Osteoblast (primary cell): ENCODE results near the gene TENM3. TPM values are rescaled to one million over a fixed set of nuclear protein-coding genes. Genes with fewer than 3 reads are reported as not detected.

Experiments
- DNase-seq: peaks from one replicate; pipeline ENCODE4 v3.0.0; 2011; ENCODE audit warnings: low spot score, mixed read lengths; ENCODE audit not compliant: insufficient read length; ENCODE audit errors: missing footprints
- H2AFZ ChIP-seq: 2 replicates; pipeline ENCODE4 v1.6.0; 2011; ENCODE audit warnings: mild to moderate bottlenecking, low read length
- H3K27ac ChIP-seq: 2 replicates; pipeline ENCODE4 v1.5.1; 2011; ENCODE audit warnings: mild to moderate bottlenecking, low read depth, low read length, moderate library complexity
- H3K27me3 ChIP-seq: 2 replicates; pipeline ENCODE4 v1.6.0; 2012; ENCODE audit warnings: mild to moderate bottlenecking, control low read depth, inconsistent platforms, low read length, moderate library complexity; ENCODE audit not compliant: insufficient read depth
- H3K36me3 ChIP-seq: 2 replicates; pipeline ENCODE4 v1.5.1; 2011; ENCODE audit warnings: mild to moderate bottlenecking, low read length, control low read depth, moderate library complexity; ENCODE audit not compliant: insufficient read depth
- H3K4me1 ChIP-seq: 2 replicates; pipeline ENCODE4 v1.5.1; 2011; ENCODE audit warnings: mild to moderate bottlenecking, low read length, control low read depth, moderate library complexity; ENCODE audit not compliant: insufficient read depth
- H3K4me2 ChIP-seq: 2 replicates; pipeline ENCODE4 v1.6.0; 2011; ENCODE audit warnings: mild to moderate bottlenecking, low read length; ENCODE audit not compliant: insufficient read depth
- H3K4me3 ChIP-seq: fragments of 200-600 bp; sonication (generic); 3 replicates; pipeline ENCODE4 v1.5.1; 2012; ENCODE audit warnings: mild to moderate bottlenecking, low read length, inconsistent platforms; ENCODE audit not compliant: insufficient read depth
- H3K79me2 ChIP-seq: 2 replicates; pipeline ENCODE4 v1.6.0; 2012; ENCODE audit warnings: mild to moderate bottlenecking, low read length, control low read depth, inconsistent platforms; ENCODE audit not compliant: insufficient read depth
- H3K9me3 ChIP-seq: 2 replicates; pipeline ENCODE4 v1.5.1; 2011; ENCODE audit warnings: low read depth, low read length, control low read depth
- H4K20me1 ChIP-seq: 2 replicates; pipeline ENCODE4 v1.6.0; 2012; ENCODE audit warnings: mild to moderate bottlenecking, low read length, control low read depth; ENCODE audit not compliant: insufficient read depth
- CTCF ChIP-seq: IDR thresholded peaks from 2 replicates; pipeline ENCODE4 v1.5.1; 2011; ENCODE audit warnings: mild to moderate bottlenecking, low read depth, low read length, moderate library complexity; ENCODE audit errors: extremely low read depth
- total RNA-seq: library from RNA; depleted of rRNA; stranded (reverse); fragments of >200 nt; gene quantifications from 2 replicates; pipeline ENCODE4 v1.2.3, GENCODE V29; 2012

Gene TENM3
- total RNA-seq, 1 donor: 59.0 TPM

- Histone ChIP-seq H3K27ac (no peak overlapping the region), H2AFZ (no peak overlapping the region), H4K20me1 (no peaks in the 10 kb centered on the region), H3K9me3 (no peaks in the 10 kb centered on the region), H3K27me3 (no peaks in the 10 kb centered on the region), H3K4me3 (no peak overlapping the region), H3K79me2 (no peaks in the 10 kb centered on the region), H3K36me3 (no peaks in the 10 kb centered on the region), H3K4me2 (no peak overlapping the region), H3K4me1 (peaks cover 8% of the 10 kb centered on the region)
- TF ChIP-seq CTCF: no peak
- no peak for DNase-seq
Measured at GRCh38 chr4:182288534-182288933, 45.3 kb downstream of the TENM3 start.

GRCh38 chr4:182289809-182290208 lies 46.6 kb downstream of the TENM3 start:
- Histone ChIP-seq H4K20me1 (no peaks in the 10 kb centered on the region), H3K9me3 (no peaks in the 10 kb centered on the region), H2AFZ (no peak overlapping the region), H3K27me3 (no peaks in the 10 kb centered on the region), H3K4me1 (peaks cover 8% of the 10 kb centered on the region), H3K27ac (no peak overlapping the region), H3K79me2 (no peaks in the 10 kb centered on the region), H3K4me3 (no peak overlapping the region), H3K4me2 (no peak overlapping the region), H3K36me3 (no peaks in the 10 kb centered on the region)
- no peak for TF ChIP-seq CTCF
- DNase-seq: no peak

GRCh38 chr4:182291175-182291574 lies 48.0 kb downstream of the TENM3 start:
- no peak overlapping the region for H3K4me2 ChIP-seq
- no peak overlapping the region for H3K27ac ChIP-seq
- DNase-seq: no peak

GRCh38 chr4:182291597-182292270 lies 48.5 kb downstream of the TENM3 start:
- no peak for TF ChIP-seq CTCF
- Histone ChIP-seq H3K4me3 (no peak overlapping the region), H3K27me3 (no peaks in the 10 kb centered on the region), H3K4me2 (no peak overlapping the region), H3K36me3 (no peaks in the 10 kb centered on the region), H3K4me1 (no peaks in the 10 kb centered on the region), H4K20me1 (no peaks in the 10 kb centered on the region), H3K9me3 (no peaks in the 10 kb centered on the region), H3K79me2 (no peaks in the 10 kb centered on the region), H3K27ac (no peak overlapping the region), H2AFZ (no peak overlapping the region)
- DNase-seq: peak; percentile 70

More at GRCh38 chr4:182291175-182291574, 48.0 kb downstream of the TENM3 start:
- no peaks in the 10 kb centered on the region for H3K36me3 ChIP-seq
- no peaks in the 10 kb centered on the region for H3K9me3 ChIP-seq
- TF ChIP-seq CTCF: no peak
- peaks cover 5% of the 10 kb centered on the region for H3K4me1 ChIP-seq
- no peaks in the 10 kb centered on the region for H3K27me3 ChIP-seq
- no peaks in the 10 kb centered on the region for H3K79me2 ChIP-seq
- H4K20me1 ChIP-seq: no peaks in the 10 kb centered on the region
- no peak overlapping the region for H2AFZ ChIP-seq
- H3K4me3 ChIP-seq: no peak overlapping the region
